ENCODE data around the gene ACP3.
"Not testable (repeated sequence)": the region's sequence is repeated elsewhere in the genome, so short reads cannot be mapped to it uniquely, and the experiment has no call there.

The ACP3 gene

GRCh38 chr3:132396255-132396654, 79.0 kb downstream of the ACP3 start:
- Histone ChIP-seq H3K36me3 (ENCODE audit: insufficient read depth) (no peaks in the 10 kb centered on the region), H3K9ac (no peak overlapping the region), H3K27me3 (ENCODE audit: insufficient read depth, low read depth) (no peaks in the 10 kb centered on the region), H3K27ac (no peak overlapping the region), H3K79me2 (ENCODE audit: insufficient read depth, low read depth) (no peaks in the 10 kb centered on the region), H3K4me1 (ENCODE audit: low read depth, poor library complexity, severe bottlenecking) (no peaks in the 10 kb centered on the region), H3K4me2 (no peak overlapping the region), H2AFZ (ENCODE audit: low read depth) (no peak overlapping the region), H3K4me3 (IDR thresholded peaks at IDR 0.05; ENCODE audit: insufficient read depth, low read depth, low read length) (no peak overlapping the region), H4K20me1 (ENCODE audit: insufficient read depth) (no peaks in the 10 kb centered on the region)
- TF ChIP-seq CTCF (conservative IDR thresholded peaks at IDR 0.05; ENCODE audit: low read depth, low read length), result no peak

- not testable (repeated sequence) for H2AFZ ChIP-seq (ENCODE audit: low read depth); H3K9ac ChIP-seq; H3K4me2 ChIP-seq; H4K20me1 ChIP-seq (ENCODE audit: insufficient read depth); H3K27ac ChIP-seq; H3K4me3 ChIP-seq (IDR thresholded peaks at IDR 0.05; ENCODE audit: insufficient read depth, low read depth, low read length); H3K79me2 ChIP-seq (ENCODE audit: insufficient read depth, low read depth); H3K27me3 ChIP-seq (ENCODE audit: insufficient read depth, low read depth); H3K36me3 ChIP-seq (ENCODE audit: insufficient read depth); H3K4me1 ChIP-seq (ENCODE audit: low read depth, poor library complexity, severe bottlenecking)
These were observed 79.6 kb downstream of the ACP3 start for GRCh38 chr3:132396776-132397175.

GRCh38 chr3:132399054-132399929, 82.1 kb downstream of the ACP3 start:
- Histone ChIP-seq H3K36me3 (ENCODE audit: insufficient read depth) (no peaks in the 10 kb centered on the region), H3K4me2 (no peak overlapping the region), H3K4me3 (IDR thresholded peaks at IDR 0.05; ENCODE audit: insufficient read depth, low read depth, low read length) (no peak overlapping the region), H3K4me1 (ENCODE audit: low read depth, poor library complexity, severe bottlenecking) (no peaks in the 10 kb centered on the region), H3K9ac (no peak overlapping the region), H4K20me1 (ENCODE audit: insufficient read depth) (no peaks in the 10 kb centered on the region), H3K27ac (no peak overlapping the region), H3K79me2 (ENCODE audit: insufficient read depth, low read depth) (no peaks in the 10 kb centered on the region), H3K27me3 (ENCODE audit: insufficient read depth, low read depth) (no peaks in the 10 kb centered on the region), H2AFZ (ENCODE audit: low read depth) (no peak overlapping the region)
- TF ChIP-seq CTCF (conservative IDR thresholded peaks at IDR 0.05; ENCODE audit: low read depth, low read length), result peak; percentile 86

- no peaks in the 10 kb centered on the region for H3K79me2 ChIP-seq (ENCODE audit: insufficient read depth, low read depth)
These were observed 84.0 kb downstream of the ACP3 start for GRCh38 chr3:132401255-132401654.

More at GRCh38 chr3:132401255-132401654, 84.0 kb downstream of the ACP3 start:
- H3K4me3 ChIP-seq (IDR thresholded peaks at IDR 0.05; ENCODE audit: insufficient read depth, low read depth, low read length), result no peak overlapping the region
- no peak overlapping the region for H3K27ac ChIP-seq
- no peaks in the 10 kb centered on the region for H3K27me3 ChIP-seq (ENCODE audit: insufficient read depth, low read depth)
- H3K4me2 ChIP-seq, result no peak overlapping the region
- H3K9ac ChIP-seq, result no peak overlapping the region
- no peaks in the 10 kb centered on the region for H3K4me1 ChIP-seq (ENCODE audit: low read depth, poor library complexity, severe bottlenecking)
- no peak for TF ChIP-seq CTCF (conservative IDR thresholded peaks at IDR 0.05; ENCODE audit: low read depth, low read length)
- no peaks in the 10 kb centered on the region for H3K36me3 ChIP-seq (ENCODE audit: insufficient read depth)
- H2AFZ ChIP-seq (ENCODE audit: low read depth), result no peak overlapping the region
- no peaks in the 10 kb centered on the region for H4K20me1 ChIP-seq (ENCODE audit: insufficient read depth)
